Adrenal gland (tissue), 12 donors: Measurements from ENCODE around the gene TREH. TPM values are rescaled to one million over a fixed set of nuclear protein-coding genes. Genes with fewer than 3 reads are reported as not detected.
A peak's percentile ranks its signal among the peaks of the same experiment; 100 is the strongest.

Source experiments
- DNase-seq, 7 donors: peaks; one replicate each; pipeline ENCODE4 v3.0.0-alpha.2; 2019 to 2020
- H3K27ac ChIP-seq, 5 donors: fragments of 200-600 bp; sonication (generic) in 4 of 5; 1 replicate in 3 of 5; 2 replicates in 2 of 5; pipeline versions ENCODE4 v1.5.1 to v1.8.0; 2016 to 2020; ENCODE audit warnings: mild to moderate bottlenecking in 1 of 5
- H3K27me3 ChIP-seq: fragments of 200-600 bp; 2 replicates; pipeline ENCODE4 v1.8.0; 2021
- H3K36me3 ChIP-seq, 2 donors: fragments of 200-600 bp; replicated peaks in 1 of 2; 1 replicate in 1 of 2; 2 replicates in 1 of 2; pipeline versions ENCODE4 v1.5.1 to v1.8.0; 2018 to 2022
- H3K4me1 ChIP-seq, 2 donors: fragments of 200-600 bp; replicated peaks in 1 of 2; 1 replicate in 1 of 2; 2 replicates in 1 of 2; pipeline versions ENCODE4 v1.5.1 to v1.8.0; 2018 to 2021
- H3K4me3 ChIP-seq, 4 donors: fragments of 200-600 bp; sonication (generic) in 3 of 4; one replicate each; pipeline ENCODE4 v1.5.1; 2016 to 2018
- H3K9me3 ChIP-seq, 3 donors: fragments of 200-600 bp; sonication (generic) in 1 of 3; replicated peaks in 1 of 3; 1 replicate in 2 of 3; 2 replicates in 1 of 3; pipeline versions ENCODE4 v1.5.1 to v1.8.0; 2016 to 2021
- CTCF ChIP-seq, 6 experiments: fragments of 450-650 bp in 4 of 6; fragments of 200-600 bp in 2 of 6; sonication (generic) in 1 of 6; IDR thresholded peaks; 1 replicate in 5 of 6; 2 replicates in 1 of 6; pipeline versions ENCODE4 v1.5.1 to v1.8.0; 2016 to 2021; ENCODE audit warnings: antibody characterized with exemption in 6 of 6, mild to moderate bottlenecking in 2 of 6, moderate library complexity in 1 of 6
- POLR2A ChIP-seq, 2 donors: fragments of 450-650 bp; IDR thresholded peaks; one replicate each; pipeline ENCODE4 v1.6.1; 2017; ENCODE audit warnings: antibody characterized with exemption in 2 of 2, mild to moderate bottlenecking in 2 of 2, moderate library complexity in 1 of 2
- WGBS, 4 donors: extraction: QIAGEN DNeasy Blood & Tissue Kit in 2 of 4; methylation state at CpG; one replicate each; pipeline versions ENCODE4 v1.1.5 to v1.1.7; 2013 to 2017; 5-methylcytosine and 5-hydroxymethylcytosine counted together
- intact Hi-C, 2 donors: fragments of 100-400 bp; cut with DNase I; formaldehyde crosslinking; loops; one replicate each; pipeline versions ENCODE4 v1.14.1 to v1.15.0; 2022 to 2023
- polyA plus RNA-seq, 3 donors: library from polyadenylated mRNA; stranded (reverse); fragments of 200-250 nt in 2 of 3; fragments of 350-450 nt in 1 of 3; fragmentation: Illumina TruSeq in 1 of 3; extraction: RNeasy Lipid Tissue Mini Kit (QIAGEN cat#74804) in 1 of 3; gene quantifications; one replicate each; pipeline ENCODE4 v1.2.3, GENCODE V29; 2013 to 2014
- total RNA-seq, 9 donors: library from RNA; depleted of rRNA in 4 of 9; stranded (reverse); fragments of >200 nt in 4 of 9; fragments of 120-200 nt in 1 of 9; fragmentation: NEBNext Ultra II Directional in 1 of 9; extraction: Animal tissue kit (Norgen Biotek cat#: 25700) in 1 of 9; gene quantifications; one replicate each; pipeline versions ENCODE4 v1.1.0 to v1.2.4, GENCODE V29; 2013 to 2023
- donor health status: healthy with polysubstance abuse.
- donor health status: Bipolar disorder and iron deficiency.
- donor health status: DM: yes; HTN: yes; CAD: no.
- donor health status: DM: no; HTN: no; CAD: no.
- donor health status: DM: no; HTN: no; CAD: no.
- donor health status: DM: yes; HTN: yes; CAD: no.

Gene TREH
- total and polyA plus RNA-seq, 12 donors, result 3.0 to 5.1 TPM; not detected in 10

GRCh38 chr11:118621784-118622375 lies 57.6 kb downstream of the TREH start:
- TF ChIP-seq CTCF (IDR thresholded peaks at IDR 0.05), result peak in 1 of 6 experiments; percentile 6
- no peak for TF ChIP-seq POLR2A (IDR thresholded peaks at IDR 0.05)
- intact Hi-C loops, result no loop called here
- no peaks in the 10 kb centered on the region for H3K27me3 ChIP-seq
- H3K4me1 ChIP-seq, result peaks cover 36 to 71% of the 10 kb centered on the region in 2 donors
- WGBS, 4 donors, result 38 to 51% (median 46%) methylated on average over 3 to 4 of the region's 4 CpGs
- DNase-seq, result peak in 1 of 7 donors; percentile 12
- H3K36me3 ChIP-seq, result peaks cover 0 to 21% of the 10 kb centered on the region in 2 donors
- H3K27ac ChIP-seq, result peak overlapping the region; percentile 24 to 91 (median 72)
- H3K4me3 ChIP-seq, result peak overlapping the region in 2 of 4 donors; percentile 27 to 68
- H3K9me3 ChIP-seq, result no peaks in the 10 kb centered on the region

GRCh38 chr11:118621071-118621783 lies 58.2 kb downstream of the TREH start:
- peak; percentile 89 to 94 (median 91) for DNase-seq
- intact Hi-C loops, result no loop called here
- no peaks in the 10 kb centered on the region for H3K9me3 ChIP-seq
- TF ChIP-seq CTCF (IDR thresholded peaks at IDR 0.05), result no peak
- TF ChIP-seq POLR2A (IDR thresholded peaks at IDR 0.05), result peak; percentile 44 to 67
- peaks cover 0 to 18% of the 10 kb centered on the region in 2 donors for H3K36me3 ChIP-seq
- H3K27me3 ChIP-seq, result no peaks in the 10 kb centered on the region
- peak overlapping the region; percentile 24 to 91 (median 72) for H3K27ac ChIP-seq
- H3K4me1 ChIP-seq, result peaks cover 36 to 71% of the 10 kb centered on the region in 2 donors
- WGBS, 4 donors, result 3 to 9% (median 3%) methylated on average over 12 to 38 of the region's 38 CpGs
- peak overlapping the region in 3 of 4 donors; percentile 27 to 72 (median 68) for H3K4me3 ChIP-seq

GRCh38 chr11:118620529-118621070 lies 58.9 kb downstream of the TREH start:
- Histone ChIP-seq H3K36me3 (peaks cover 0 to 20% of the 10 kb centered on the region in 2 donors), H3K4me1 (peaks cover 36 to 70% of the 10 kb centered on the region in 2 donors), H3K27ac (peak overlapping the region in 4 of 5 donors; percentile 70 to 91 (median 81)), H3K27me3 (no peaks in the 10 kb centered on the region), H3K9me3 (no peaks in the 10 kb centered on the region), H3K4me3 (peak overlapping the region in 1 of 4 donors; percentile 68)
- 44 to 66% (median 56%) methylated on average over 7 of the region's 7 CpGs for WGBS, 4 donors
- peak in 1 of 7 donors; percentile 38 for DNase-seq
- intact Hi-C loops, result no loop called here
- no peak for TF ChIP-seq POLR2A (IDR thresholded peaks at IDR 0.05)
- no peak for TF ChIP-seq CTCF (IDR thresholded peaks at IDR 0.05)
